Measurements from ENCODE around the gene CALML6.

- TF ChIP-seq, protein P1, sequence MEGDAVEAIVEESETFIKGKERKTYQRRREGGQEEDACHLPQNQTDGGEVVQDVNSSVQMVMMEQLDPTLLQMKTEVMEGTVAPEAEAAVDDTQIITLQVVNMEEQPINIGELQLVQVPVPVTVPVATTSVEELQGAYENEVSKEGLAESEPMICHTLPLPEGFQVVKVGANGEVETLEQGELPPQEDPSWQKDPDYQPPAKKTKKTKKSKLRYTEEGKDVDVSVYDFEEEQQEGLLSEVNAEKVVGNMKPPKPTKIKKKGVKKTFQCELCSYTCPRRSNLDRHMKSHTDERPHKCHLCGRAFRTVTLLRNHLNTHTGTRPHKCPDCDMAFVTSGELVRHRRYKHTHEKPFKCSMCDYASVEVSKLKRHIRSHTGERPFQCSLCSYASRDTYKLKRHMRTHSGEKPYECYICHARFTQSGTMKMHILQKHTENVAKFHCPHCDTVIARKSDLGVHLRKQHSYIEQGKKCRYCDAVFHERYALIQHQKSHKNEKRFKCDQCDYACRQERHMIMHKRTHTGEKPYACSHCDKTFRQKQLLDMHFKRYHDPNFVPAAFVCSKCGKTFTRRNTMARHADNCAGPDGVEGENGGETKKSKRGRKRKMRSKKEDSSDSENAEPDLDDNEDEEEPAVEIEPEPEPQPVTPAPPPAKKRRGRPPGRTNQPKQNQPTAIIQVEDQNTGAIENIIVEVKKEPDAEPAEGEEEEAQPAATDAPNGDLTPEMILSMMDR (IDR thresholded peaks at IDR 0.05): no peak
- TF ChIP-seq SIN3A (IDR thresholded peaks at IDR 0.05; ENCODE audit: borderline replicate concordance, insufficient read depth, low read depth, low read length) (no peak), POLR2AphosphoS5 (IDR thresholded peaks at IDR 0.05; ENCODE audit: low read depth, low read length) (no peak), REST (IDR thresholded peaks at IDR 0.05; ENCODE audit: insufficient read depth in 1 of 2, low read depth in 2 of 2, low read length in 1 of 2) (no peak), TCF7L2 (IDR thresholded peaks at IDR 0.05; ENCODE audit: low read depth, low read length) (no peak)
These were observed 42.5 kb downstream of the CALML6 start for GRCh38 chr1:1957533-1957961.
